ENCODE data around the gene DSCAM. TPM values are rescaled to one million over a fixed set of nuclear protein-coding genes. Genes with fewer than 3 reads are reported as not detected.

The DSCAM gene
- total RNA-seq, 1 donor from 2014 or later, result 0.20 TPM

- DNase-seq, result no peak
Measured at GRCh38 chr21:40164905-40165772, 681.8 kb downstream of the DSCAM start.

GRCh38 chr21:40162075-40162474, 684.9 kb downstream of the DSCAM start:
- DNase-seq, result no peak

- no peak for DNase-seq
Measured at GRCh38 chr21:40160911-40161310, 686.0 kb downstream of the DSCAM start.

- no peak for DNase-seq
Measured at GRCh38 chr21:40158366-40158765, 688.6 kb downstream of the DSCAM start.

- DNase-seq, result no peak
Measured at GRCh38 chr21:40155563-40155962, 691.4 kb downstream of the DSCAM start.

GRCh38 chr21:40153351-40153750, 693.6 kb downstream of the DSCAM start:
- no peak for DNase-seq

- no peak for DNase-seq
Measured at GRCh38 chr21:40152476-40152875, 694.5 kb downstream of the DSCAM start.

GRCh38 chr21:40151611-40152010, 695.3 kb downstream of the DSCAM start:
- DNase-seq, result no peak

GRCh38 chr21:40146216-40146837, 700.6 kb downstream of the DSCAM start:
- peak; percentile 49 for DNase-seq

GRCh38 chr21:40143822-40144525, 703.0 kb downstream of the DSCAM start:
- DNase-seq, result peak; percentile 59

GRCh38 chr21:40141621-40142020, 705.3 kb downstream of the DSCAM start:
- no peak for DNase-seq

GRCh38 chr21:40140675-40141074, 706.3 kb downstream of the DSCAM start:
- no peak for DNase-seq

GRCh38 chr21:40139636-40140035, 707.3 kb downstream of the DSCAM start:
- DNase-seq, result no peak

- DNase-seq, result no peak
Measured at GRCh38 chr21:40136571-40136970, 710.4 kb downstream of the DSCAM start.

GRCh38 chr21:40134731-40135492, 712.0 kb downstream of the DSCAM start:
- DNase-seq, result no peak

- DNase-seq, result no peak
Measured at GRCh38 chr21:40130476-40130875, 716.5 kb downstream of the DSCAM start.

- DNase-seq, result no peak
Measured at GRCh38 chr21:40129809-40130208, 717.1 kb downstream of the DSCAM start.

- DNase-seq, result no peak
Measured at GRCh38 chr21:40128891-40129290, 718.1 kb downstream of the DSCAM start.

- DNase-seq, result peak; percentile 29
Measured at GRCh38 chr21:40120940-40121575, 725.9 kb downstream of the DSCAM start.

GRCh38 chr21:40118527-40118926, 728.4 kb downstream of the DSCAM start:
- DNase-seq, result no peak

- DNase-seq, result no peak
Measured at GRCh38 chr21:40117236-40117635, 729.7 kb downstream of the DSCAM start.

- DNase-seq, result no peak
Measured at GRCh38 chr21:40115775-40116174, 731.2 kb downstream of the DSCAM start.
